GM19397 (cell line): ENCODE measurements around the gene CRTC2.

Source experiments
- ATAC-seq: cut with Tn5 transposase; IDR thresholded peaks from one replicate; pipeline ENCODE4 v1.9.1; 2021; ENCODE audit warnings: mild to moderate bottlenecking, moderate library complexity; ENCODE audit not compliant: unreplicated experiment

The CRTC2 gene

DNA sequence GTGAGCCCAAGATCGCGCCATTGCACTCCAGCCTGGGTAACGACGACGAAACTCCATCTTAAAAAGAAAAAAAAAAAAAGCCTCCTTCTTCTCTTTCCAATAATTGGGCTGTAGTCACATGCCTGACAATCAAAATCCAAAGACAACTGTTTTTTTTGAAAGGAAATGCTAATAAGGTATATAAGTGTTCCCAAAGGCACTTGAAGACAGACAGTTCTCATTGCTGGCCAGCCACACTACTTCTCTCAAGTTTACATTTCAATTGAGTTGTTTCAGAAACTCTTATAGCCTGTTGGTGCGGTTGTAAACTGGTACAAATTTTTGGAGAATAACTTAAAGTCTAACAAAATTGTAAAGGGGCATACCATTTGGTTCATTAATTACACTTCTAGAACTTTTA lies 58.9 kb downstream of the CRTC2 start:
- ATAC-seq = no peak
